Ishikawa (cell line): Measurements from ENCODE around the gene GLOD4.

Experiments used
- CEBPB ChIP-seq: IDR thresholded peaks from 2 replicates; pipeline ENCODE4 v1.6.1; 2012
- EGR1 ChIP-seq: IDR thresholded peaks from 2 replicates; pipeline ENCODE4 v1.6.1; 2012
- EP300 ChIP-seq: IDR thresholded peaks from 2 replicates; pipeline ENCODE4 v1.6.1; 2012; ENCODE audit warnings: borderline replicate concordance
- FOXM1 ChIP-seq: IDR thresholded peaks from 2 replicates; pipeline ENCODE4 v1.6.1; 2012; ENCODE audit warnings: low read depth, borderline replicate concordance
- MAX ChIP-seq: IDR thresholded peaks from 2 replicates; pipeline ENCODE4 v1.6.1; 2012
- NFIC ChIP-seq: IDR thresholded peaks from 2 replicates; pipeline ENCODE4 v1.6.1; 2012
- RAD21 ChIP-seq: IDR thresholded peaks from 2 replicates; pipeline ENCODE4 v1.6.1; 2012; ENCODE audit warnings: low read depth
- REST ChIP-seq: IDR thresholded peaks from 2 replicates; pipeline ENCODE4 v1.6.1; 2012; ENCODE audit warnings: low read depth, mild to moderate bottlenecking
- TAF1 ChIP-seq: IDR thresholded peaks from 2 replicates; pipeline ENCODE4 v1.6.1; 2012; ENCODE audit warnings: low read depth, mild to moderate bottlenecking
- TCF12 ChIP-seq: IDR thresholded peaks from 2 replicates; pipeline ENCODE4 v1.6.1; 2012; ENCODE audit warnings: low read depth
- YY1 ChIP-seq: IDR thresholded peaks from 2 replicates; pipeline ENCODE4 v1.6.1; 2012; ENCODE audit warnings: low read depth

- no peak for TF ChIP-seq CEBPB
- TF ChIP-seq TAF1: no peak
- TF ChIP-seq MAX: no peak
- TF ChIP-seq EGR1: no peak
- no peak for TF ChIP-seq NFIC
- TF ChIP-seq REST: no peak
- TF ChIP-seq EP300: no peak
- TF ChIP-seq YY1: no peak
- TF ChIP-seq RAD21: no peak
- TF ChIP-seq FOXM1: no peak
- TF ChIP-seq TCF12: no peak
These were observed 43.1 kb upstream of the GLOD4 start for GRCh38 chr17:825216-825615.
